ENCODE data around the gene MYO15B. TPM values are rescaled to one million over a fixed set of nuclear protein-coding genes. Genes with fewer than 3 reads are reported as not detected.

MYO15B gene
- total and polyA plus RNA-seq, 2 of the 13 experiments (the other 11 are each of a cell fraction or from before 2014, with no cell fraction given) = 2.8 to 8.1 TPM

DNA sequence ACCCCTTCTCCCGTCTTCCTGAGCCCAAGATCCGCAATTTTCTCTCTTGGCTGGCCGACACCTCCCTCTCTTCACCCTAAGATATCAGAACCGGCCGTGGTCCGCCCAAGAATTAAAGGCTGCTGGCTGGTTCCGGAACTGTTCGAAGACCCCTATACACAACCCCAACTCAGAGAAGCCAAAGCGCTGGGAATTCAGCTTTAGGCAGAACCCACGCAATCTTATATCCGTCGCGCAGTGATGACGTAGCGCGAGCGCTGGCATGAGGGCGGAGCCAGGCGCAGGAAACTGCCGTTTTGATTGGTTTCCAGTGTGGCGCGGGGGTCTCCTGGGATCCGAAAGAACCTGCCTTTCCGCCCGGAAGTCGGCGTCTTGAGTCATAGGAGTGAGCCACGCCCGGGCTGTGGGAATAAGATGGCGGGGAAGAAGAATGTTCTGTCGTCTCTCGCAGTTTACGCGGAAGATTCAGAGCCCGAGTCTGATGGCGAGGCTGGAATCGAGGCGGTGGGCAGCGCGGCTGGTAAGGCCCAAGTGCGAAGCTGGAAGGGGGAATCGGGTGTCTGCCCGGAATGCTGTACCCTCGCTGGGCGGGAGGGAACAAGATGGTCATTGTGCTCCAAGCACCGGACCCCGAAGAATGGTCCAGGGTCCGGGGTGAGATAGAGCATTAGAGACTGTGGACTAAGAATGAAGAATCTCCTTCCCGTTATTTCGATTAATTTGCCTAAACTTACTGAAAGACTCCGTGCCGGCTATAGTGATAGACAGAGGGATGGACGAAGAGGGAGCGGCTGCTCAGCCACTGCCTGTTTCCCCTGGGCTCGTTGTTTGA lies 79.6 kb downstream of the MYO15B start, which contains the start of the genes RECQL5 and SAP30BP (continued):
- 0 out of 2 replicates have a peak, but pooled peaks have one; percentile 14 for TF ChIP-seq ZSCAN21 (CRISPR knock-in tag; IDR thresholded peaks at IDR 0.05; ENCODE audit: borderline replicate concordance)
- peak; percentile 91 for TF ChIP-seq SP2 (CRISPR knock-in tag; IDR thresholded peaks at IDR 0.05)
- no peak for TF ChIP-seq TBP (CRISPR knock-in tag; IDR thresholded peaks at IDR 0.05)
- TF ChIP-seq ZNF234 (CRISPR knock-in tag; conservative IDR thresholded peaks at IDR 0.05) = no peak
- no peak for TF ChIP-seq BRD4 (CRISPR knock-in tag; IDR thresholded peaks at IDR 0.05)
- no peak; the same call in 1 of the 2 replicates for TF ChIP-seq ZNF362 (CRISPR knock-in tag; IDR thresholded peaks at IDR 0.05; ENCODE audit: borderline replicate concordance)
- peak; percentile 81 for TF ChIP-seq ZNF430 (CRISPR knock-in tag; IDR thresholded peaks at IDR 0.05)
- TF ChIP-seq PAF1 (CRISPR knock-in tag; IDR thresholded peaks at IDR 0.05) = no peak
- TF ChIP-seq ISL2 (CRISPR knock-in tag; IDR thresholded peaks at IDR 0.05) = 0 out of 2 replicates have a peak, but pooled peaks have one; percentile 18
- TF ChIP-seq, protein P1, sequence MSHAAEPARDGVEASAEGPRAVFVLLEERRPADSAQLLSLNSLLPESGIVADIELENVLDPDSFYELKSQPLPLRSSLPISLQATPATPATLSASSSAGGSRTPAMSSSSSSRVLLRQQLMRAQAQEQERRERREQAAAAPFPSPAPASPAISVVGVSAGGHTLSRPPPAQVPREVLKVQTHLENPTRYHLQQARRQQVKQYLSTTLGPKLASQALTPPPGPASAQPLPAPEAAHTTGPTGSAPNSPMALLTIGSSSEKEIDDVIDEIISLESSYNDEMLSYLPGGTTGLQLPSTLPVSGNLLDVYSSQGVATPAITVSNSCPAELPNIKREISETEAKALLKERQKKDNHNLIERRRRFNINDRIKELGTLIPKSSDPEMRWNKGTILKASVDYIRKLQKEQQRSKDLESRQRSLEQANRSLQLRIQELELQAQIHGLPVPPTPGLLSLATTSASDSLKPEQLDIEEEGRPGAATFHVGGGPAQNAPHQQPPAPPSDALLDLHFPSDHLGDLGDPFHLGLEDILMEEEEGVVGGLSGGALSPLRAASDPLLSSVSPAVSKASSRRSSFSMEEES (CRISPR knock-in tag; IDR thresholded peaks at IDR 0.05) = no peak; the same call in 1 of the 2 replicates
- no peak for TF ChIP-seq ZNF282 (IDR thresholded peaks at IDR 0.05; ENCODE audit: partially characterized antibody)
- peak; percentile 73; the same call in 1 of the 2 replicates for TF ChIP-seq DMAP1 (CRISPR knock-in tag; IDR thresholded peaks at IDR 0.05)
- peak; percentile 76; the same call in 1 of the 2 replicates for TF ChIP-seq ELF3 (CRISPR knock-in tag; IDR thresholded peaks at IDR 0.05)
- no peak; the same call in none of the 2 replicates for TF ChIP-seq MIER3 (CRISPR knock-in tag; IDR thresholded peaks at IDR 0.05; ENCODE audit: borderline replicate concordance)
- TF ChIP-seq, protein P2, sequence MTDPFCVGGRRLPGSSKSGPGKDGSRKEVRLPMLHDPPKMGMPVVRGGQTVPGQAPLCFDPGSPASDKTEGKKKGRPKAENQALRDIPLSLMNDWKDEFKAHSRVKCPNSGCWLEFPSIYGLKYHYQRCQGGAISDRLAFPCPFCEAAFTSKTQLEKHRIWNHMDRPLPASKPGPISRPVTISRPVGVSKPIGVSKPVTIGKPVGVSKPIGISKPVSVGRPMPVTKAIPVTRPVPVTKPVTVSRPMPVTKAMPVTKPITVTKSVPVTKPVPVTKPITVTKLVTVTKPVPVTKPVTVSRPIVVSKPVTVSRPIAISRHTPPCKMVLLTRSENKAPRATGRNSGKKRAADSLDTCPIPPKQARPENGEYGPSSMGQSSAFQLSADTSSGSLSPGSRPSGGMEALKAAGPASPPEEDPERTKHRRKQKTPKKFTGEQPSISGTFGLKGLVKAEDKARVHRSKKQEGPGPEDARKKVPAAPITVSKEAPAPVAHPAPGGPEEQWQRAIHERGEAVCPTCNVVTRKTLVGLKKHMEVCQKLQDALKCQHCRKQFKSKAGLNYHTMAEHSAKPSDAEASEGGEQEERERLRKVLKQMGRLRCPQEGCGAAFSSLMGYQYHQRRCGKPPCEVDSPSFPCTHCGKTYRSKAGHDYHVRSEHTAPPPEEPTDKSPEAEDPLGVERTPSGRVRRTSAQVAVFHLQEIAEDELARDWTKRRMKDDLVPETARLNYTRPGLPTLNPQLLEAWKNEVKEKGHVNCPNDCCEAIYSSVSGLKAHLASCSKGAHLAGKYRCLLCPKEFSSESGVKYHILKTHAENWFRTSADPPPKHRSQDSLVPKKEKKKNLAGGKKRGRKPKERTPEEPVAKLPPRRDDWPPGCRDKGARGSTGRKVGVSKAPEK (CRISPR knock-in tag; IDR thresholded peaks at IDR 0.05; ENCODE audit: borderline replicate concordance) = no peak
- TF ChIP-seq HOXA7 (CRISPR knock-in tag; IDR thresholded peaks at IDR 0.05) = no peak
- no peak for TF ChIP-seq AHR (CRISPR knock-in tag; IDR thresholded peaks at IDR 0.05)
- TF ChIP-seq SP5 (CRISPR knock-in tag; IDR thresholded peaks at IDR 0.05; ENCODE audit: borderline replicate concordance, low read depth) = peak; percentile 73; the same call in 1 of the 2 replicates
- TF ChIP-seq SNAPC2 (CRISPR knock-in tag; IDR thresholded peaks at IDR 0.05) = no peak
- TF ChIP-seq, protein P3, sequence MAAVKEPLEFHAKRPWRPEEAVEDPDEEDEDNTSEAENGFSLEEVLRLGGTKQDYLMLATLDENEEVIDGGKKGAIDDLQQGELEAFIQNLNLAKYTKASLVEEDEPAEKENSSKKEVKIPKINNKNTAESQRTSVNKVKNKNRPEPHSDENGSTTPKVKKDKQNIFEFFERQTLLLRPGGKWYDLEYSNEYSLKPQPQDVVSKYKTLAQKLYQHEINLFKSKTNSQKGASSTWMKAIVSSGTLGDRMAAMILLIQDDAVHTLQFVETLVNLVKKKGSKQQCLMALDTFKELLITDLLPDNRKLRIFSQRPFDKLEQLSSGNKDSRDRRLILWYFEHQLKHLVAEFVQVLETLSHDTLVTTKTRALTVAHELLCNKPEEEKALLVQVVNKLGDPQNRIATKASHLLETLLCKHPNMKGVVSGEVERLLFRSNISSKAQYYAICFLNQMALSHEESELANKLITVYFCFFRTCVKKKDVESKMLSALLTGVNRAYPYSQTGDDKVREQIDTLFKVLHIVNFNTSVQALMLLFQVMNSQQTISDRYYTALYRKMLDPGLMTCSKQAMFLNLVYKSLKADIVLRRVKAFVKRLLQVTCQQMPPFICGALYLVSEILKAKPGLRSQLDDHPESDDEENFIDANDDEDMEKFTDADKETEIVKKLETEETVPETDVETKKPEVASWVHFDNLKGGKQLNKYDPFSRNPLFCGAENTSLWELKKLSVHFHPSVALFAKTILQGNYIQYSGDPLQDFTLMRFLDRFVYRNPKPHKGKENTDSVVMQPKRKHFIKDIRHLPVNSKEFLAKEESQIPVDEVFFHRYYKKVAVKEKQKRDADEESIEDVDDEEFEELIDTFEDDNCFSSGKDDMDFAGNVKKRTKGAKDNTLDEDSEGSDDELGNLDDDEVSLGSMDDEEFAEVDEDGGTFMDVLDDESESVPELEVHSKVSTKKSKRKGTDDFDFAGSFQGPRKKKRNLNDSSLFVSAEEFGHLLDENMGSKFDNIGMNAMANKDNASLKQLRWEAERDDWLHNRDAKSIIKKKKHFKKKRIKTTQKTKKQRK (IDR thresholded peaks at IDR 0.05; ENCODE audit: low read length) = no peak
- no peak for TF ChIP-seq ZNF839 (CRISPR knock-in tag; IDR thresholded peaks at IDR 0.05; ENCODE audit: borderline replicate concordance)
- TF ChIP-seq XRCC5 (optimal IDR thresholded peaks at IDR 0.05; ENCODE audit: low read length) = peak; percentile 77

Measured in HepG2 (cell line).